HepG2 (cell line): Measurements from ENCODE around the gene AGBL3. TPM values are rescaled to one million over a fixed set of nuclear protein-coding genes. Genes with fewer than 3 reads are reported as not detected.

Source experiments
- ARID4A ChIP-seq: sonication (generic); formaldehyde crosslinking; IDR thresholded peaks from 2 replicates; pipeline ENCODE4 v1.5.0; 2020; ENCODE audit warnings: mild to moderate bottlenecking, missing genetic modification reagents, borderline replicate concordance
- KLF6 ChIP-seq: IDR thresholded peaks from 2 replicates; pipeline ENCODE4 v1.8.0; 2016; ENCODE audit warnings: missing biosample characterization, missing genetic modification reagents
- MAFF ChIP-seq: IDR thresholded peaks from 2 replicates; pipeline ENCODE4 v1.6.1; 2011; ENCODE audit warnings: low read depth, low read length, improper control_type of control experiment
- MED8 ChIP-seq: sonication (generic); formaldehyde crosslinking; IDR thresholded peaks from 2 replicates; pipeline ENCODE4 v1.8.1; 2023; ENCODE audit warnings: mild to moderate bottlenecking, missing genetic modification reagents; ENCODE audit not compliant: insufficient replicate concordance
- MIER3 ChIP-seq: IDR thresholded peaks from 2 replicates; pipeline ENCODE4 v1.6.1; 2016; ENCODE audit warnings: missing compliant biosample characterization, borderline replicate concordance
- MNT ChIP-seq: fragments of 450-650 bp; IDR thresholded peaks from 2 replicates; pipeline ENCODE4 v1.6.1; 2016
- NCOA5 ChIP-seq: sonication (generic); formaldehyde crosslinking; IDR thresholded peaks from 2 replicates; pipeline ENCODE4 v1.4.0; 2020; ENCODE audit warnings: missing genetic modification reagents
- PAF1 ChIP-seq: IDR thresholded peaks from 2 replicates; pipeline ENCODE4 v1.6.1; 2016; ENCODE audit warnings: missing genetic modification reagents, missing compliant biosample characterization
- PRDM10 ChIP-seq: sonication (generic); formaldehyde crosslinking; IDR thresholded peaks from 2 replicates; pipeline ENCODE4 v1.4.0; 2020; ENCODE audit warnings: low read depth, missing genetic modification reagents
- SIN3A ChIP-seq: IDR thresholded peaks from 2 replicates; pipeline ENCODE4 v1.6.1; 2011; ENCODE audit warnings: low read depth, mild to moderate bottlenecking, control low read depth, low read length, borderline replicate concordance
- SRSF4 ChIP-seq: fragments of 200-400 bp; formaldehyde crosslinking; IDR thresholded peaks from one replicate; pipeline ENCODE4 v1.6.1; 2018; ENCODE audit warnings: mild to moderate bottlenecking, low read depth, low read length, moderate library complexity; ENCODE audit not compliant: poor library complexity, severe bottlenecking
- TAF15 ChIP-seq: fragments of 200-400 bp; formaldehyde crosslinking; IDR thresholded peaks from one replicate; pipeline ENCODE4 v1.6.1; 2018; ENCODE audit warnings: mild to moderate bottlenecking, low read depth, low read length; ENCODE audit not compliant: poor library complexity, severe bottlenecking
- YY1 ChIP-seq: IDR thresholded peaks from 2 replicates; pipeline ENCODE4 v1.6.1; 2011; ENCODE audit warnings: low read length, low read depth, moderate library complexity, mild to moderate bottlenecking; ENCODE audit not compliant: insufficient read depth, insufficient replicate concordance
- ZNF510 ChIP-seq: sonication (generic); formaldehyde crosslinking; IDR thresholded peaks from 2 replicates; pipeline ENCODE4 v1.4.0; 2020; ENCODE audit warnings: low read depth, mild to moderate bottlenecking, missing genetic modification reagents
- ZNF570 ChIP-seq: sonication (generic); formaldehyde crosslinking; IDR thresholded peaks from 2 replicates; pipeline ENCODE4 v1.4.0; 2020; ENCODE audit warnings: mild to moderate bottlenecking, missing genetic modification reagents, borderline replicate concordance
- ZNF652 ChIP-seq: IDR thresholded peaks from 2 replicates; pipeline ENCODE4 v1.6.1; 2016; ENCODE audit warnings: low read depth, borderline replicate concordance
- ZNF776 ChIP-seq: sonication (generic); formaldehyde crosslinking; IDR thresholded peaks from 2 replicates; pipeline ENCODE4 v1.4.0; 2020; ENCODE audit warnings: mild to moderate bottlenecking, missing genetic modification reagents
- ZNF891 ChIP-seq: sonication (generic); formaldehyde crosslinking; IDR thresholded peaks from 2 replicates; pipeline ENCODE4 v1.5.0; 2020; ENCODE audit warnings: mild to moderate bottlenecking, missing genetic modification reagents
- ZSCAN25 ChIP-seq: sonication (generic); formaldehyde crosslinking; IDR thresholded peaks from 2 replicates; pipeline ENCODE4 v1.8.0; 2022; ENCODE audit warnings: mild to moderate bottlenecking, missing genetic modification reagents
- polyA plus RNA-seq, 8 experiments: library from polyadenylated mRNA; depleted of rRNA in 3 of 8; stranded (reverse) in 7 of 8; unstranded in 1 of 8; fragments of >200 nt; fragmentation: Illumina TruSeq in 4 of 8; extraction: Trizol in 4 of 8; gene quantifications; 2 replicates each; pipeline versions ENCODE4 v1.2.1 to v1.2.3, GENCODE V29; 2011 to 2016; ENCODE audit warnings: low read depth in 4 of 8, missing spikeins in 1 of 8, mixed read lengths in 1 of 8; ENCODE audit not compliant: insufficient read depth in 1 of 8
- total RNA-seq, 5 experiments: library from RNA; depleted of rRNA; stranded (reverse); fragments of >200 nt; fragmentation: Illumina TruSeq; extraction: Trizol; gene quantifications; 2 replicates each; pipeline ENCODE4 v1.2.3, GENCODE V29; 2016; ENCODE audit warnings: low read depth in 1 of 5

AGBL3 gene
- total and polyA plus RNA-seq, 2 of the 13 experiments (the other 11 are each of a cell fraction or from before 2014, with no cell fraction given), result 2.2 to 7.2 TPM

GRCh38 chr7:134986363-134987251 is at the start of gene AGBL3 (continued):
- peak; percentile 86 for TF ChIP-seq ARID4A (CRISPR knock-in tag)
- TF ChIP-seq MIER3 (CRISPR knock-in tag), result no peak; the same call in 1 of the 2 replicates
- TF ChIP-seq MED8 (CRISPR knock-in tag), result no peak
- no peak for TF ChIP-seq NCOA5 (CRISPR knock-in tag)
- 0 out of 2 replicates have a peak, but pooled peaks have one; percentile 18 for TF ChIP-seq ZSCAN25
- TF ChIP-seq ZNF510 (CRISPR knock-in tag), result peak; percentile 94; the same call in 1 of the 2 replicates
- TF ChIP-seq ZNF570 (CRISPR knock-in tag), result no peak; the same call in 1 of the 2 replicates
- TF ChIP-seq ZNF776 (CRISPR knock-in tag), result no peak
- no peak for TF ChIP-seq PAF1
- no peak for TF ChIP-seq ZNF652 (CRISPR knock-in tag)
- TF ChIP-seq ZNF891 (CRISPR knock-in tag), result peak; percentile 99
- TF ChIP-seq TAF15, result no peak
- TF ChIP-seq PRDM10, result peak; percentile 49; the same call in 1 of the 2 replicates
- TF ChIP-seq MAFF, result no peak
- TF ChIP-seq SIN3A, result no peak; the same call in 1 of the 2 replicates
- TF ChIP-seq KLF6 (CRISPR knock-in tag), result peak; percentile 93
- TF ChIP-seq MNT, result no peak
- peak; percentile 56 for TF ChIP-seq YY1
- TF ChIP-seq SRSF4, result no peak
